Panc1 (cell line): ENCODE measurements around the gene TFCP2L1. TPM values are rescaled to one million over a fixed set of nuclear protein-coding genes. Genes with fewer than 3 reads are reported as not detected.

ENCODE experiments used
- ATAC-seq: fragments of 200-7000 bp; cut with Tn5 transposase; 2 replicates; pipeline ENCODE4 v1.9.1; 2020; ENCODE audit warnings: mild to moderate bottlenecking, moderate library complexity
- BruUV-seq: library from RNA; stranded (reverse); fragments of 400-500 nt; replicated peaks from 2 replicates; lab custom pipeline; 2021; lab: Mats Ljungman, UMichigan
- CTCF ChIA-PET: fragments of 300-600 bp; sonication (Branson Sonifier 250); formaldehyde crosslinking; loops from one replicate; lab custom pipeline; 2022; ENCODE audit warnings: antibody characterized with exemption; lab: Charles Lee
- POLR2A ChIA-PET: fragments of 300-600 bp; sonication (Branson Sonifier 250); formaldehyde crosslinking; loops from one replicate; lab custom pipeline; 2022; ENCODE audit warnings: antibody characterized with exemption; lab: Charles Lee
- DNase-seq: peaks from one replicate; pipeline ENCODE4 v3.0.0-alpha.2; 2010; ENCODE audit warnings: low read depth, low spot score
- H3K27ac ChIP-seq: 2 replicates; pipeline ENCODE4 v1.5.1; 2011; ENCODE audit warnings: mild to moderate bottlenecking, low read length, inconsistent platforms
- H3K27me3 ChIP-seq: fragments of 200-500 bp; sonication (Bioruptor generic); 2 replicates; pipeline ENCODE4 v1.6.0; 2014; ENCODE audit warnings: low read length, inconsistent platforms; ENCODE audit not compliant: control insufficient read depth, insufficient read depth
- H3K36me3 ChIP-seq: fragments of 200-500 bp; sonication (Bioruptor generic); 2 replicates; pipeline ENCODE4 v1.5.1; 2014; ENCODE audit warnings: inconsistent platforms, mild to moderate bottlenecking, low read length, moderate library complexity; ENCODE audit not compliant: control insufficient read depth, insufficient read depth
- H3K4me1 ChIP-seq: 2 replicates; pipeline ENCODE4 v1.5.1; 2011; ENCODE audit warnings: inconsistent platforms, mild to moderate bottlenecking, low read length, moderate library complexity; ENCODE audit not compliant: control insufficient read depth, insufficient read depth
- H3K4me3 ChIP-seq, 2 experiments: 2 replicates each; pipeline ENCODE4 v1.5.1; 2011 to 2012; ENCODE audit warnings: low read depth in 2 of 2, low read length in 2 of 2, mild to moderate bottlenecking in 2 of 2, inconsistent platforms in 1 of 2, moderate library complexity in 1 of 2
- H3K9me3 ChIP-seq: fragments of 200-500 bp; sonication (Bioruptor generic); 2 replicates; pipeline ENCODE4 v1.5.1; 2014; ENCODE audit warnings: low read depth, mild to moderate bottlenecking, inconsistent platforms, low read length, moderate library complexity; ENCODE audit not compliant: control insufficient read depth, insufficient read depth
- POLR2AphosphoS5 ChIP-seq: IDR thresholded peaks from 2 replicates; pipeline ENCODE4 v1.6.1; 2012; ENCODE audit warnings: mild to moderate bottlenecking, low read depth, low read length, moderate library complexity
- REST ChIP-seq, 2 experiments: IDR thresholded peaks; 2 replicates each; pipeline ENCODE4 v1.6.1; 2011 to 2012; ENCODE audit warnings: low read depth in 2 of 2, control low read depth in 1 of 2, low read length in 1 of 2, mild to moderate bottlenecking in 1 of 2, moderate library complexity in 1 of 2; ENCODE audit not compliant: insufficient read depth in 1 of 2
- SIN3A ChIP-seq: IDR thresholded peaks from 2 replicates; pipeline ENCODE4 v1.6.1; 2012; ENCODE audit warnings: low read depth, mild to moderate bottlenecking, low read length, moderate library complexity, borderline replicate concordance; ENCODE audit not compliant: insufficient read depth
- TCF7L2 ChIP-seq: IDR thresholded peaks from 2 replicates; pipeline ENCODE4 v1.6.1; 2011; ENCODE audit warnings: mild to moderate bottlenecking, low read depth, low read length, inconsistent platforms
- in situ Hi-C: cut with HindIII; loops from 2 replicates; pipeline ENCODE4 v1.10.0; 2016; ENCODE audit warnings: low sequenced_read_pairs, low pct_unique_long_range_greater_than_20kb
- intact Hi-C: fragments of 100-400 bp; cut with micrococcal nuclease; formaldehyde crosslinking; loops from one replicate; pipeline ENCODE4 v1.10.0; 2022; ENCODE audit not compliant: unreplicated experiment
- total RNA-seq: library from RNA; stranded (reverse); gene quantifications from one replicate; pipeline ENCODE4 v1.2.1, GENCODE V29; 2021; ENCODE audit not compliant: unreplicated experiment
- TF ChIP-seq, protein P1 (sequence below): fragments of 450-650 bp; IDR thresholded peaks from 2 replicates; pipeline ENCODE4 v1.5.1; 2017; ENCODE audit warnings: mild to moderate bottlenecking

The TFCP2L1 gene
- total RNA-seq, 1 experiment from 2014 or later = 4.9 TPM

GRCh38 chr2:121307048-121307447, 22.0 kb upstream of the TFCP2L1 start:
- in situ Hi-C loops = no loop called here
- H3K9me3 ChIP-seq = no peaks in the 10 kb centered on the region

GRCh38 chr2:121304941-121305340, 19.9 kb upstream of the TFCP2L1 start:
- CTCF ChIA-PET = interaction anchor here (0.7 kb wide), 1 partner anchor 40 kb away, joined by 3 read pairs; no protein-coding TSS in a partner anchor
- BruUV-seq = no TSS peak
- H3K9me3 ChIP-seq = no peaks in the 10 kb centered on the region
- intact Hi-C loops (no loop called here), in situ Hi-C loops (no loop called here)
- no peaks in the 10 kb centered on the region for H3K4me1 ChIP-seq
- no peak overlapping the region for H3K27ac ChIP-seq
- no peak for DNase-seq
- no peak for TF ChIP-seq SIN3A
- TF ChIP-seq POLR2AphosphoS5 = no peak
- TF ChIP-seq REST (IDR thresholded peaks at IDR 0.05; ENCODE audit: insufficient read depth in 1 of 2, low read depth in 2 of 2, low read length in 1 of 2) = no peak
- no peak for TF ChIP-seq TCF7L2
- TF ChIP-seq, protein P1, sequence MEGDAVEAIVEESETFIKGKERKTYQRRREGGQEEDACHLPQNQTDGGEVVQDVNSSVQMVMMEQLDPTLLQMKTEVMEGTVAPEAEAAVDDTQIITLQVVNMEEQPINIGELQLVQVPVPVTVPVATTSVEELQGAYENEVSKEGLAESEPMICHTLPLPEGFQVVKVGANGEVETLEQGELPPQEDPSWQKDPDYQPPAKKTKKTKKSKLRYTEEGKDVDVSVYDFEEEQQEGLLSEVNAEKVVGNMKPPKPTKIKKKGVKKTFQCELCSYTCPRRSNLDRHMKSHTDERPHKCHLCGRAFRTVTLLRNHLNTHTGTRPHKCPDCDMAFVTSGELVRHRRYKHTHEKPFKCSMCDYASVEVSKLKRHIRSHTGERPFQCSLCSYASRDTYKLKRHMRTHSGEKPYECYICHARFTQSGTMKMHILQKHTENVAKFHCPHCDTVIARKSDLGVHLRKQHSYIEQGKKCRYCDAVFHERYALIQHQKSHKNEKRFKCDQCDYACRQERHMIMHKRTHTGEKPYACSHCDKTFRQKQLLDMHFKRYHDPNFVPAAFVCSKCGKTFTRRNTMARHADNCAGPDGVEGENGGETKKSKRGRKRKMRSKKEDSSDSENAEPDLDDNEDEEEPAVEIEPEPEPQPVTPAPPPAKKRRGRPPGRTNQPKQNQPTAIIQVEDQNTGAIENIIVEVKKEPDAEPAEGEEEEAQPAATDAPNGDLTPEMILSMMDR = no peak
- H3K27me3 ChIP-seq = peaks cover 11% of the 10 kb centered on the region
- H3K36me3 ChIP-seq = no peaks in the 10 kb centered on the region
- no peak for ATAC-seq
- H3K4me3 ChIP-seq = no peak overlapping the region
- POLR2A ChIA-PET = no interaction called here

More at GRCh38 chr2:121307048-121307447, 22.0 kb upstream of the TFCP2L1 start:
- CTCF ChIA-PET = no interaction called here
- intact Hi-C loops = no loop called here
- ATAC-seq = no peak
- Histone ChIP-seq H3K27ac (no peak overlapping the region), H3K4me3 (no peak overlapping the region), H3K4me1 (no peaks in the 10 kb centered on the region), H3K36me3 (no peaks in the 10 kb centered on the region), H3K27me3 (peaks cover 11% of the 10 kb centered on the region)
- no TSS peak for BruUV-seq
- DNase-seq = no peak
- TF ChIP-seq REST (IDR thresholded peaks at IDR 0.05; ENCODE audit: insufficient read depth in 1 of 2, low read depth in 2 of 2, low read length in 1 of 2) = no peak
- TF ChIP-seq, protein P1 = no peak
- TF ChIP-seq TCF7L2 = no peak
- TF ChIP-seq SIN3A = no peak
- no peak for TF ChIP-seq POLR2AphosphoS5
- POLR2A ChIA-PET = no interaction called here
